Gastrocnemius medialis (tissue), 4 donors: ENCODE results near the gene CLMP. TPM values are rescaled to one million over a fixed set of nuclear protein-coding genes. Genes with fewer than 3 reads are reported as not detected.

ENCODE experiments used
- ATAC-seq, 2 donors: fragments of 150-250 bp; one replicate each; pipeline ENCODE4 v1.9.1; 2016
- DNase-seq, 2 donors: peaks; one replicate each; pipeline ENCODE4 v3.0.0-alpha.2; 2019
- H3K27ac ChIP-seq, 4 donors: fragments of 200-600 bp; sonication (generic); 1 replicate in 1 of 4; 2 replicates in 3 of 4; pipeline ENCODE4 v1.5.1; 2016 to 2018; ENCODE audit warnings: mild to moderate bottlenecking in 2 of 4, moderate library complexity in 1 of 4
- H3K27me3 ChIP-seq, 3 donors: fragments of 200-600 bp; sonication (generic) in 2 of 3; 1 replicate in 1 of 3; 2 replicates in 2 of 3; pipeline versions ENCODE4 v1.5.1 to v1.6.0; 2016 to 2019; ENCODE audit warnings: mild to moderate bottlenecking in 1 of 3, moderate library complexity in 1 of 3
- H3K36me3 ChIP-seq, 2 donors: fragments of 200-600 bp; sonication (generic) in 1 of 2; one replicate each; pipeline ENCODE4 v1.5.1; 2017 to 2018
- H3K4me1 ChIP-seq, 2 donors: fragments of 200-600 bp; sonication (generic) in 1 of 2; one replicate each; pipeline ENCODE4 v1.5.1; 2016 to 2017; ENCODE audit warnings: mild to moderate bottlenecking in 2 of 2
- H3K4me3 ChIP-seq, 4 donors: fragments of 200-600 bp; sonication (generic) in 3 of 4; 1 replicate in 1 of 4; 2 replicates in 3 of 4; pipeline ENCODE4 v1.5.1; 2016 to 2019; ENCODE audit warnings: mild to moderate bottlenecking in 2 of 4
- H3K9me3 ChIP-seq, 3 donors: fragments of 200-600 bp; sonication (generic) in 2 of 3; 1 replicate in 1 of 3; 2 replicates in 2 of 3; pipeline ENCODE4 v1.5.1; 2016 to 2019
- POLR2A ChIP-seq, 2 donors: fragments of 450-650 bp; IDR thresholded peaks; one replicate each; pipeline ENCODE4 v1.6.1; 2017; ENCODE audit warnings: antibody characterized with exemption in 2 of 2, mild to moderate bottlenecking in 2 of 2, moderate library complexity in 2 of 2
- in situ Hi-C, 4 donors: fragments of 200-750 bp; cut with MboI; loops; one replicate each; pipeline versions ENCODE4 v1.15.0 to v1.8.0; 2017; ENCODE audit warnings: low sequenced_read_pairs in 4 of 4
- intact Hi-C: fragments of 100-400 bp; cut with DNase I; formaldehyde crosslinking; loops from one replicate; pipeline ENCODE4 v1.15.1; 2023; ENCODE audit warnings: low total_unique reads
- total RNA-seq, 4 donors: library from RNA; depleted of rRNA; stranded (reverse); fragments of >200 nt; gene quantifications; one replicate each; pipeline versions ENCODE4 v1.1.0 to v1.2.3, GENCODE V29; 2016
- TF ChIP-seq, protein P1 (sequence below), 5 experiments: fragments of 450-650 bp in 3 of 5; fragments of 200-600 bp in 2 of 5; sonication (generic) in 2 of 5; IDR thresholded peaks in 4 of 5; conservative IDR thresholded peaks in 1 of 5; 1 replicate in 4 of 5; 2 replicates in 1 of 5; pipeline ENCODE4 v1.5.1; 2016 to 2019; ENCODE audit warnings: antibody characterized with exemption in 5 of 5, mild to moderate bottlenecking in 3 of 5, moderate library complexity in 3 of 5

Gene CLMP
- total RNA-seq, 4 donors from 2014 or later: 2.3 to 12.5 (median 4.4) TPM

DNA sequence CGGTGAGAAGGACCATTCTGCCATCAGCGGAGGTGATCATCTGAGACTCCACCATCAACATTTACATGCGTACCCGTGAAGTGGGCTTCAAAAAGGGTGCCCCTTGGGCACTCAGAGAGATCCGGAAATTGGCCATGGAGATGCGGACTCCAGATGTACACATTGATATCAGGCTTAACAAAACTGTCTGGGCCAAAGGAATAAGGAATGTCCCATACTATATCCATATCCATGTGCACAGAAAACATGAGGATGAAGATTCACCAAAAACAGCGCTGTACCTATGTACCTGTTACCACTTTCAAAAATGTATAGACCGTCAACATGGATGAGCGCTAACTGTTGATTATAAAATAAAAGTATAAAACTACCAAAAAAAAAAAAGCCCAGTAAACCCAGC lies 143.9 kb downstream of the CLMP start:
- Histone ChIP-seq H3K4me3 (no peak overlapping the region), H3K27me3 (no peaks in the 10 kb centered on the region), H3K4me1 (peaks cover 6 to 14% of the 10 kb centered on the region in 2 donors), H3K27ac (no peak overlapping the region), H3K9me3 (no peaks in the 10 kb centered on the region), H3K36me3 (peaks cover 2 to 31% of the 10 kb centered on the region in 2 donors)
- in situ Hi-C loops (no loop called here), intact Hi-C loops (loop anchor here (10.0 kb wide), 1 partner anchor 186 kb away; no protein-coding TSS in a partner anchor)
- DNase-seq: no peak
- TF ChIP-seq POLR2A (IDR thresholded peaks at IDR 0.05): no peak
- TF ChIP-seq, protein P1, sequence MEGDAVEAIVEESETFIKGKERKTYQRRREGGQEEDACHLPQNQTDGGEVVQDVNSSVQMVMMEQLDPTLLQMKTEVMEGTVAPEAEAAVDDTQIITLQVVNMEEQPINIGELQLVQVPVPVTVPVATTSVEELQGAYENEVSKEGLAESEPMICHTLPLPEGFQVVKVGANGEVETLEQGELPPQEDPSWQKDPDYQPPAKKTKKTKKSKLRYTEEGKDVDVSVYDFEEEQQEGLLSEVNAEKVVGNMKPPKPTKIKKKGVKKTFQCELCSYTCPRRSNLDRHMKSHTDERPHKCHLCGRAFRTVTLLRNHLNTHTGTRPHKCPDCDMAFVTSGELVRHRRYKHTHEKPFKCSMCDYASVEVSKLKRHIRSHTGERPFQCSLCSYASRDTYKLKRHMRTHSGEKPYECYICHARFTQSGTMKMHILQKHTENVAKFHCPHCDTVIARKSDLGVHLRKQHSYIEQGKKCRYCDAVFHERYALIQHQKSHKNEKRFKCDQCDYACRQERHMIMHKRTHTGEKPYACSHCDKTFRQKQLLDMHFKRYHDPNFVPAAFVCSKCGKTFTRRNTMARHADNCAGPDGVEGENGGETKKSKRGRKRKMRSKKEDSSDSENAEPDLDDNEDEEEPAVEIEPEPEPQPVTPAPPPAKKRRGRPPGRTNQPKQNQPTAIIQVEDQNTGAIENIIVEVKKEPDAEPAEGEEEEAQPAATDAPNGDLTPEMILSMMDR (IDR thresholded peaks at IDR 0.05 in 4 of 5, conservative IDR thresholded peaks at IDR 0.05 in 1 of 5): no peak
- ATAC-seq: no peak

- H3K36me3 ChIP-seq: no peaks in the 10 kb centered on the region
- H3K27ac ChIP-seq: no peak overlapping the region
- no peak for TF ChIP-seq POLR2A (IDR thresholded peaks at IDR 0.05)
- TF ChIP-seq, protein P1 (IDR thresholded peaks at IDR 0.05 in 4 of 5, conservative IDR thresholded peaks at IDR 0.05 in 1 of 5): no peak
- no peak overlapping the region for H3K4me3 ChIP-seq
- in situ Hi-C loops (loop anchor here in 1 of 4 donors (25.0 kb wide), 1 partner anchor 461 kb away; no protein-coding TSS in a partner anchor), intact Hi-C loops (no loop called here)
- no peaks in the 10 kb centered on the region for H3K9me3 ChIP-seq
- ATAC-seq: no peak
- no peaks in the 10 kb centered on the region for H3K27me3 ChIP-seq
- DNase-seq: no peak
- no peaks in the 10 kb centered on the region for H3K4me1 ChIP-seq
Observed at GRCh38 chr11:123047947-123048293, 147.1 kb downstream of the CLMP start.

GRCh38 chr11:123047266-123047946 lies 147.6 kb downstream of the CLMP start:
- no peak for ATAC-seq
- in situ Hi-C loops: loop anchor here in 1 of 4 donors (25.0 kb wide), 1 partner anchor 460 kb away; no protein-coding TSS in a partner anchor
- TF ChIP-seq, protein P1 (IDR thresholded peaks at IDR 0.05 in 4 of 5, conservative IDR thresholded peaks at IDR 0.05 in 1 of 5): no peak
- no peak for TF ChIP-seq POLR2A (IDR thresholded peaks at IDR 0.05)
- intact Hi-C loops: no loop called here
- Histone ChIP-seq H3K36me3 (no peaks in the 10 kb centered on the region), H3K4me3 (no peak overlapping the region), H3K4me1 (no peaks in the 10 kb centered on the region), H3K27ac (no peak overlapping the region), H3K27me3 (no peaks in the 10 kb centered on the region), H3K9me3 (no peaks in the 10 kb centered on the region)
- no peak for DNase-seq

DNA sequence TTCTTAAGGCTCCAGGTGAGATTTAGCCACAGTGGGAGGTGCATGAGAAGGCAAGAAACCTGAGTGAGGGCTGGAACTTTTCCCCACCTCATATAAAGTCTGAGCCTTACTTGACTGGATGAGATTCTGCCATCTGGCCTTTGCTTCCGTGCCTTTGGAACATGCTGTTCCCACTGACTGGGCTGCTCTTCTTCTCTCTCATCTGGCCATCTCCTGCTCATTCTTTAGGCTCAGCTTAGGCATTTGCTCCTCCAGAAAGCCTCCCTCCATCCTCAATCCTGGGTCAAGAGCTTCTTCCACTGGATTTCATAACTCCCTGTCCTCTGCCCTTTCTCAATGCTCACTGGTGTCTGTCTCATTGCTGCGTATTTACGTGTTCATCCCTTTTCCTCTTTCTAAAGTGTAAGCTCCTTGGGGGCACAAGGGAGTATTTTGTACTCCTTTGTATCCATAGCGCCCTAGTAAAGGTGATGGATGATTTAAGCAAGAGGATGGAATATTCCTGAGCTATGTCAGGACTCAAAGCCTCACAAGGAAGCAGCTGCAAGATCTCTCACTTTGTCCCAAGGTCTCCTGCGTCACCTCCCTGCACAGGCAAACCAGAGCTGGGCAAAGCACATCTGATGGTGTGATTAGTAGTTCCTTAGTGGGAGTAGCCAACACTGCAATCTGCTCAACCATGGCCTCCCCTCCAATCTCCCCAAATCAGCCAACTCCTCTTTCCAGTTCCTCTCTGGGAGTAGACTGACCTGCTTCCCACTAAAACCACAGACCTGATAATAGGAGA lies 148.4 kb downstream of the CLMP start:
- TF ChIP-seq, protein P1 (IDR thresholded peaks at IDR 0.05 in 4 of 5, conservative IDR thresholded peaks at IDR 0.05 in 1 of 5): no peak
- TF ChIP-seq POLR2A (IDR thresholded peaks at IDR 0.05): no peak

More for the DNA sequence above, 148.4 kb downstream of the CLMP start:
- Histone ChIP-seq H3K27me3 (no peaks in the 10 kb centered on the region), H3K4me3 (no peak overlapping the region), H3K36me3 (no peaks in the 10 kb centered on the region), H3K4me1 (no peaks in the 10 kb centered on the region), H3K27ac (no peak overlapping the region), H3K9me3 (no peaks in the 10 kb centered on the region)
- peak; percentile 30 to 39 for ATAC-seq
- DNase-seq: no peak
- in situ Hi-C loops (loop anchor here in 1 of 4 donors (25.0 kb wide), 1 partner anchor 459 kb away; no protein-coding TSS in a partner anchor), intact Hi-C loops (no loop called here)
